Left ventricle myocardium superior (tissue), 1 donor: Measurements from ENCODE around the gene IGFBP1. TPM values are rescaled to one million over a fixed set of nuclear protein-coding genes. Genes with fewer than 3 reads are reported as not detected.

Source experiments
- ATAC-seq: fragments of 200-7000 bp; cut with Tn5 transposase; one replicate; pipeline ENCODE4 v1.9.1; 2020; ENCODE audit warnings: mild to moderate bottlenecking, moderate library complexity
- DNase-seq: peaks from one replicate; pipeline ENCODE4 v3.0.0-alpha.2; 2020
- intact Hi-C: fragments of 100-400 bp; cut with micrococcal nuclease; formaldehyde crosslinking; loops from one replicate; pipeline ENCODE4 v1.11.0; 2022
- total RNA-seq: library from RNA; stranded (reverse); fragmentation: NEBNext Ultra II Directional; extraction: Animal tissue kit (Norgen Biotek cat#: 25700); gene quantifications from one replicate; pipeline ENCODE4 v1.2.1, GENCODE V29; 2021
- donor health status: DM: no; HTN: yes; CAD: no; lungs with severe emphysema.

The IGFBP1 gene
- total RNA-seq, 1 donor from 2014 or later, result not detected

- intact Hi-C loops, result no loop called here
- no peak for ATAC-seq
- DNase-seq, result no peak
Measured at GRCh38 chr7:45893996-45894664, 5.8 kb downstream of the IGFBP1 start.

- ATAC-seq, result no peak
- intact Hi-C loops, result no loop called here
- no peak for DNase-seq
Measured at GRCh38 chr7:45894665-45895062, 6.4 kb downstream of the IGFBP1 start.

- ATAC-seq (no peak), DNase-seq (no peak)
- intact Hi-C loops, result no loop called here
Measured at GRCh38 chr7:45897042-45897690, 8.9 kb downstream of the IGFBP1 start.

- intact Hi-C loops, result no loop called here
- ATAC-seq (no peak), DNase-seq (no peak)
Measured at GRCh38 chr7:45898222-45898621, 9.9 kb downstream of the IGFBP1 start.

- intact Hi-C loops, result no loop called here
- DNase-seq (no peak), ATAC-seq (no peak)
Measured at GRCh38 chr7:45901566-45901965, 13.3 kb downstream of the IGFBP1 start.

GRCh38 chr7:45902820-45903219 is 14.5 kb downstream of the IGFBP1 start:
- ATAC-seq (no peak), DNase-seq (no peak)
- intact Hi-C loops, result no loop called here

GRCh38 chr7:45909561-45909960 is 21.3 kb downstream of the IGFBP1 start:
- DNase-seq (no peak), ATAC-seq (no peak)
- intact Hi-C loops, result no loop called here

GRCh38 chr7:45910855-45911254 is 22.6 kb downstream of the IGFBP1 start:
- intact Hi-C loops, result no loop called here
- no peak for DNase-seq
- no peak for ATAC-seq

GRCh38 chr7:45911311-45911710 is 23.0 kb downstream of the IGFBP1 start:
- no peak for ATAC-seq
- intact Hi-C loops, result no loop called here
- no peak for DNase-seq

- DNase-seq (no peak), ATAC-seq (no peak)
- intact Hi-C loops, result no loop called here
Measured at GRCh38 chr7:45912972-45913371, 24.7 kb downstream of the IGFBP1 start.

GRCh38 chr7:45914911-45915310 is 26.6 kb downstream of the IGFBP1 start:
- intact Hi-C loops, result no loop called here
- ATAC-seq, result no peak
- no peak for DNase-seq

- intact Hi-C loops, result no loop called here
- no peak for ATAC-seq
- DNase-seq, result no peak
Measured at GRCh38 chr7:45915606-45916005, 27.3 kb downstream of the IGFBP1 start.

GRCh38 chr7:45917064-45917463 is 28.8 kb downstream of the IGFBP1 start:
- ATAC-seq, result no peak
- DNase-seq, result no peak
- intact Hi-C loops, result no loop called here

GRCh38 chr7:45917658-45918057 is 29.4 kb downstream of the IGFBP1 start:
- peak; percentile 51 for ATAC-seq
- intact Hi-C loops, result no loop called here
- peak; percentile 88 for DNase-seq

GRCh38 chr7:45918556-45918955 is 30.3 kb downstream of the IGFBP1 start:
- DNase-seq (no peak), ATAC-seq (no peak)
- intact Hi-C loops, result no loop called here

GRCh38 chr7:45919231-45919784 is 31.0 kb downstream of the IGFBP1 start:
- intact Hi-C loops, result no loop called here
- DNase-seq (no peak), ATAC-seq (no peak)

- no peak for ATAC-seq
- intact Hi-C loops, result loop anchor here (5.0 to 10.0 kb wide), 2 partner anchors 432 to 1165 kb away; no protein-coding TSS in a partner anchor
- no peak for DNase-seq
Measured at GRCh38 chr7:45919993-45920459, 31.7 kb downstream of the IGFBP1 start.

GRCh38 chr7:45920502-45921380 is 32.5 kb downstream of the IGFBP1 start, which contains the start of gene IGFBP3:
Gene IGFBP3, minus strand, starts transcription at chr7:45921272. Its CDS starts 132 bp downstream, at chr7:45921140.
- intact Hi-C loops, result loop anchor here (5.0 to 10.0 kb wide), 2 partner anchors 432 to 1164 kb away; no protein-coding TSS in a partner anchor
- DNase-seq (peak; percentile 80), ATAC-seq (peak; percentile 83)

- intact Hi-C loops, result loop anchor here (5.0 to 10.0 kb wide), 2 partner anchors 431 to 1163 kb away; no protein-coding TSS in a partner anchor
- DNase-seq, result no peak
- ATAC-seq, result peak; percentile 7
Measured at GRCh38 chr7:45921381-45921698, 33.1 kb downstream of the IGFBP1 start.
